Keratinocyte (primary cell): ENCODE results near the gene CD44. TPM values are rescaled to one million over a fixed set of nuclear protein-coding genes. Genes with fewer than 3 reads are reported as not detected.

ENCODE experiments used
- DNase-seq: peaks from one replicate; pipeline ENCODE4 v3.0.0-alpha.2; 2011; ENCODE audit warnings: low read depth, missing footprints, low spot score
- FAIRE-seq: peaks from 2 replicates; lab custom pipeline; 2011; peaks lifted over from hg19 to GRCh38; lab: Jason Lieb, UNC
- H2AFZ ChIP-seq: 2 replicates; pipeline ENCODE4 v1.6.0; 2012; ENCODE audit warnings: low read length, control low read depth, inconsistent platforms; ENCODE audit not compliant: control insufficient read depth
- H3K27ac ChIP-seq: 2 replicates; pipeline ENCODE4 v1.5.1; 2011; ENCODE audit warnings: low read length; ENCODE audit not compliant: control insufficient read depth, insufficient read depth
- H3K27me3 ChIP-seq: 3 replicates; pipeline ENCODE4 v1.6.0; 2011; ENCODE audit warnings: low read length; ENCODE audit not compliant: control insufficient read depth, insufficient read depth; ENCODE audit errors: extremely low read depth
- H3K36me3 ChIP-seq, 2 experiments: 2 replicates in 1 of 2; 3 replicates in 1 of 2; pipeline ENCODE4 v1.5.1; 2011; ENCODE audit warnings: low read length in 2 of 2, mild to moderate bottlenecking in 1 of 2; ENCODE audit not compliant: control insufficient read depth in 2 of 2, insufficient read depth in 2 of 2; ENCODE audit errors: extremely low read depth in 1 of 2
- H3K4me1 ChIP-seq: 3 replicates; pipeline ENCODE4 v1.5.1; 2011; ENCODE audit warnings: low read length; ENCODE audit not compliant: control insufficient read depth, insufficient read depth; ENCODE audit errors: extremely low read depth
- H3K4me2 ChIP-seq: 3 replicates; pipeline ENCODE4 v1.6.0; 2011; ENCODE audit warnings: low read depth, low read length; ENCODE audit not compliant: control insufficient read depth, insufficient read depth; ENCODE audit errors: extremely low read depth
- H3K4me3 ChIP-seq, 3 experiments: fragments of 200-600 bp in 1 of 3; sonication (generic) in 1 of 3; 2 replicates in 2 of 3; 3 replicates in 1 of 3; pipeline ENCODE4 v1.5.1; 2011 to 2016; ENCODE audit warnings: low read length in 3 of 3, mild to moderate bottlenecking in 3 of 3, control low read depth in 2 of 3, inconsistent platforms in 1 of 3, low read depth in 1 of 3, mixed read lengths in 1 of 3, mixed run types in 1 of 3, moderate library complexity in 1 of 3; ENCODE audit not compliant: control insufficient read depth in 2 of 3, insufficient read depth in 2 of 3; ENCODE audit errors: extremely low read depth in 1 of 3
- H3K79me2 ChIP-seq: 2 replicates; pipeline ENCODE4 v1.6.0; 2012; ENCODE audit warnings: low read length; ENCODE audit not compliant: control insufficient read depth, insufficient read depth
- H3K9ac ChIP-seq: 3 replicates; pipeline ENCODE4 v1.6.0; 2011; ENCODE audit warnings: low read length; ENCODE audit not compliant: control insufficient read depth, insufficient read depth; ENCODE audit errors: extremely low read depth
- H3K9me1 ChIP-seq: 3 replicates; pipeline ENCODE4 v1.6.0; 2011; ENCODE audit warnings: low read length; ENCODE audit not compliant: control insufficient read depth, insufficient read depth; ENCODE audit errors: extremely low read depth
- H3K9me3 ChIP-seq: 2 replicates; pipeline ENCODE4 v1.5.1; 2012; ENCODE audit warnings: low read depth, low read length; ENCODE audit not compliant: control insufficient read depth
- H4K20me1 ChIP-seq: 3 replicates; pipeline ENCODE4 v1.6.0; 2011; ENCODE audit warnings: low read length; ENCODE audit not compliant: control insufficient read depth, insufficient read depth; ENCODE audit errors: extremely low read depth
- CTCF ChIP-seq, 3 experiments: IDR thresholded peaks in 1 of 3; conservative IDR thresholded peaks in 1 of 3; optimal IDR thresholded peaks in 1 of 3; 2 replicates in 2 of 3; 3 replicates in 1 of 3; pipeline versions ENCODE3 to v1.5.1; 2011; ENCODE audit warnings: low read length in 3 of 3, mild to moderate bottlenecking in 3 of 3, moderate library complexity in 2 of 3, control low read depth in 1 of 3, inconsistent platforms in 1 of 3; ENCODE audit not compliant: insufficient read depth in 2 of 3; ENCODE audit errors: extremely low read depth in 1 of 3
- EZH2 ChIP-seq: IDR thresholded peaks from one replicate; pipeline ENCODE4 v1.6.1; 2012; ENCODE audit warnings: inconsistent platforms, mild to moderate bottlenecking, low read length, moderate library complexity
- dilution Hi-C: fragments of 300-500 bp; cut with MboI; formaldehyde crosslinking; loops from one replicate; pipeline ENCODE4 v1.7.0; 2020; ENCODE audit warnings: low sequenced_read_pairs; ENCODE audit not compliant: extremely low pct_ligation_motif_present
- polyA plus RNA-seq, 5 experiments: library from polyadenylated mRNA; depleted of rRNA in 3 of 5; stranded (reverse) in 3 of 5; stranded (forward) in 1 of 5; unstranded in 1 of 5; fragments of >200 nt; gene quantifications; 1 replicate in 1 of 5; 2 replicates in 3 of 5; 3 replicates in 1 of 5; pipeline versions ENCODE4 v1.2.1 to v1.2.3, GENCODE V29; 2011 to 2012; ENCODE audit warnings: missing spikeins in 2 of 5, low read depth in 1 of 5, low replicate concordance in 1 of 5

CD44 gene
- polyA plus RNA-seq, 1 donor (not counting 4 experiments of a cell fraction or from before 2014, with no cell fraction given): 2,038 TPM

DNA sequence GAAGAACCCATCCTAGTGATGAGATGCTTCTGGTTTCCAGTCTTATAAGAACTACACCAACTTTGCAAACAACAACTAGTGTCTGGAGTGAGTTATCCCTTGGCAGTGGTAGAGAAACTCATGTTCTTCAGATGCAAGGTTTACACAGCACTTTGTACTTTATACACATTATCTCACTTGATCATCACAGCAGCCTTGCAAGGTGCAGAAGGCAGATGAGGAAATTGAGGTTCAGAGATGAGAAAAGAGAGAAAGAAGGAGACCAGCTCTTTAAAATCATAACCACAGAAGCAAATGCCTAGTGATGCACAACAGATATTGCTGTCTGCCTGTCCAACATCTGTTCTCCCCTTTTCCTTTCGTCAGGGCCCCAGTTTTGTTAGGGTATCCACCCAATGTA is 16.7 kb upstream of the CD44 start:
- DNase-seq (no peak), FAIRE-seq (no peak)
- no peaks in the 10 kb centered on the region for H4K20me1 ChIP-seq
- no peak overlapping the region for H3K4me3 ChIP-seq
- no peak overlapping the region for H2AFZ ChIP-seq
- H3K9me3 ChIP-seq: no peaks in the 10 kb centered on the region
- no peak for TF ChIP-seq EZH2
- no peak for TF ChIP-seq CTCF (optimal IDR thresholded peaks at IDR 0.05 in 1 of 3, IDR thresholded peaks at IDR 0.05 in 1 of 3, conservative IDR thresholded peaks at IDR 0.05 in 1 of 3; ENCODE audit: extremely low read depth in 1 of 3, insufficient read depth in 2 of 3, low read length in 3 of 3)
- dilution Hi-C loops: no loop called here
- no peaks in the 10 kb centered on the region for H3K4me1 ChIP-seq
- no peaks in the 10 kb centered on the region for H3K9me1 ChIP-seq
- H3K9ac ChIP-seq: no peak overlapping the region
- H3K36me3 ChIP-seq: no peaks in the 10 kb centered on the region
- no peak overlapping the region for H3K27ac ChIP-seq
- H3K27me3 ChIP-seq: no peaks in the 10 kb centered on the region
- no peaks in the 10 kb centered on the region for H3K79me2 ChIP-seq
- H3K4me2 ChIP-seq: no peak overlapping the region

DNA sequence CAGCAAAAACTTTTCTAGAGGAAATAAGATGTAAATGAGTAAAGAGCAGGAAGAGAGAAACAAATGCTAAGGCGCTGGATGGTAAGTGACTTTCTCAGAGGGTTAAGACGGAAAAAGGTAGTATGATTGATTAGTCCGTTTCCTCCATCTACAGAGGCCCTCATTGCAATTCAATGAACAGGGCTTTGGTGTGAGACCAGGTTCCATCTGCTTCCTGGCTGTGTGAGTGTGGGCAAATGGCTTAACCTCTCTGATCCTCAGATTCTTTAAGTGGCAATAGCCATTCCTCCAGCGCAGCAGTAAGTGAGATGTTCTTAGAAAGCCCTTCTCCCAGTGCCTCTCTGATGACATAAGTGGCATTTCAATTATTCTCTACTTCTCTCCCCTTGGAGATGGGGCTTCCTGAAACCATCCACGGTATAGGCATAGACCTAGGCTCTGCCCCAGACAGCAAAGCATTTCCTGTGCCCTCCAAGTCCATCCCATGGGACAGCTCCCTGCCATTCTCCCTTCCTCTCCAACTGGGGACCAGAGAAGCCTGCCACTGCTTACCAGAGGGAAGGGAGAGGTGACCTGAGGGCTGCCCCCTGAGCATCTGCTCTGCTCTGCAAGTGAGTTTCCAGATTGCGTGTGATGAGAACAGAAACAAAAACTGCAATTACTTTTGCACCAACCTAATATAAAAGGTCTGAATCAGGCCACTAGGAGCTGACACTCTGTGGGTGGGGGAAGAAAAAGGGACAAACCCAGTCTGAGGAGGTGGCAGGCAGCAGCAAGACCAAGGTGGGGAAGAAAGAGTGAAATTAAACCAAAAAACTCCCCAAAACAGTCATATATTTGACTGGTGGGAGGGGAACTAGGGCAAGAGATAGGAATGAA is 12.7 kb upstream of the CD44 start:
- Histone ChIP-seq H3K36me3 (no peaks in the 10 kb centered on the region), H3K4me3 (no peak overlapping the region), H3K4me1 (no peaks in the 10 kb centered on the region), H3K9me3 (no peaks in the 10 kb centered on the region), H3K27ac (no peak overlapping the region), H4K20me1 (no peaks in the 10 kb centered on the region), H3K4me2 (no peak overlapping the region), H3K79me2 (no peaks in the 10 kb centered on the region), H3K27me3 (no peaks in the 10 kb centered on the region), H3K9me1 (no peaks in the 10 kb centered on the region), H2AFZ (no peak overlapping the region), H3K9ac (no peak overlapping the region)
- DNase-seq: no peak
- no peak for FAIRE-seq
- TF ChIP-seq EZH2: no peak
- dilution Hi-C loops: no loop called here
